A549 (cell line): ENCODE results near the gene KLHDC3.

Experiments
- CHD2 ChIP-seq: fragments of 150-350 bp; IDR thresholded peaks from 2 replicates; pipeline ENCODE4 v1.6.1; 2014; ENCODE audit warnings: low read length; ENCODE audit not compliant: partially characterized antibody
- CTCF ChIP-seq: fragments of >200 bp; sonication (Bioruptor Twin); formaldehyde crosslinking; IDR thresholded peaks from 3 replicates; pipeline ENCODE4 v1.5.1; 2016
- ESRRA ChIP-seq: fragments of 150-350 bp; IDR thresholded peaks from 2 replicates; pipeline ENCODE4 v1.6.1; 2014; ENCODE audit warnings: mild to moderate bottlenecking, low read length, borderline replicate concordance
- FOSB ChIP-seq: fragments of 250-450 bp; sonication (Bioruptor Pico); IDR thresholded peaks from 2 replicates; pipeline ENCODE4 v1.5.0; 2020; ENCODE audit warnings: mild to moderate bottlenecking, moderate library complexity
- JUN ChIP-seq, 2 experiments: fragments of >200 bp; sonication (Bioruptor Twin); formaldehyde crosslinking; IDR thresholded peaks; 2 replicates in 1 of 2; 3 replicates in 1 of 2; pipeline ENCODE4 v1.6.1; 2016 to 2017
- KDM5A ChIP-seq: fragments of 200-600 bp; sonication (generic); IDR thresholded peaks from 2 replicates; pipeline ENCODE4 v1.6.1; 2016; ENCODE audit warnings: antibody characterized with exemption, mild to moderate bottlenecking
- MAZ ChIP-seq: fragments of 150-350 bp; IDR thresholded peaks from 2 replicates; pipeline ENCODE4 v1.6.1; 2014; ENCODE audit warnings: antibody characterized with exemption, low read depth, low read length, borderline replicate concordance
- POLR2A ChIP-seq: IDR thresholded peaks from 2 replicates; pipeline ENCODE4 v1.6.1; 2012; ENCODE audit warnings: mild to moderate bottlenecking, low read length
- POLR2AphosphoS2 ChIP-seq: conservative IDR thresholded peaks from 2 replicates; pipeline ENCODE4 v1.6.1; 2012; ENCODE audit warnings: low read length, improper control_type of control experiment, inconsistent platforms
- RARB ChIP-seq: fragments of 250-450 bp; sonication (Bioruptor Pico); IDR thresholded peaks from 2 replicates; pipeline ENCODE4 v1.8.0; 2021; ENCODE audit warnings: mild to moderate bottlenecking, moderate library complexity
- SMC3 ChIP-seq: fragments of >200 bp; sonication (Bioruptor Twin); formaldehyde crosslinking; IDR thresholded peaks from 3 replicates; pipeline ENCODE4 v1.6.1; 2018; ENCODE audit warnings: inconsistent platforms

DNA sequence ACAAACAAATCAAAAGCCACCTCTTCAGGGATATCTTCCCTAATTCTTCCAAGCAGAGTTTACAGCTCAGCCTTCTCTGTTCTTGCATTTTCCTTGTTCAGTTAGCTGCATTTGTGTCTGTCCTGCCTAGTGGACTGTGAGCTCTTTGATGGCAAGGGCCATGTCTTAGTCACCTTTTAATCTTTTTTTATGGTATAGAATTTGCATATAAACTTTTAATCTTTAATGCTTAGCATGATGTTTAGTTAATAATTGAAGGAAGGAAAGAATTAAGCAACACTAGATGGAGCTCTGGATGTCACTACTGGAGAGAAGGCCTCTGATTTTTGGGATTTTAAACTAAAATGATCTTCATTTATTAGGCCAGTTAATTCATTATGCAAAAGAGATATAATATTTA is 17.5 kb upstream of the KLHDC3 start:
- no peak for TF ChIP-seq ESRRA
- no peak for TF ChIP-seq POLR2AphosphoS2
- TF ChIP-seq SMC3, result no peak
- TF ChIP-seq CHD2, result no peak
- no peak for TF ChIP-seq POLR2A
- no peak for TF ChIP-seq CTCF
- no peak for TF ChIP-seq RARB
- TF ChIP-seq MAZ, result no peak
- no peak for TF ChIP-seq FOSB (CRISPR knock-in tag)
- TF ChIP-seq JUN (IDR thresholded peaks at IDR 0.05), result no peak
- TF ChIP-seq KDM5A, result no peak
